ENCODE measurements around the gene ARL4D. TPM values are rescaled to one million over a fixed set of nuclear protein-coding genes. Genes with fewer than 3 reads are reported as not detected.

ARL4D gene
- total RNA-seq, 1 experiment from 2014 or later = 11.5 TPM

- H4K20me1 ChIP-seq (ENCODE audit: insufficient read depth) = no peaks in the 10 kb centered on the region
- ChIA-PET RAD21 (ENCODE audit: low non-redundant PET in 1 of 2, low total read pairs in 2 of 2, uncharacterized antibody in 2 of 2, unreplicated experiment in 2 of 2) (interaction anchor here (1.1 to 2.3 kb wide), 2 partner anchors 18 kb away, joined by 3 to 5 read pairs; no protein-coding TSS in a partner anchor), POLR2A (interaction anchor here (0.7 to 4.4 kb wide), 6 partner anchors 13 to 114 kb away, joined by 3 to 152 read pairs (median 52); partner anchors contain the start of gene DHX8), CTCF (interaction anchor here (0.7 kb wide), 1 partner anchor 24 kb away, joined by 5 read pairs; no protein-coding TSS in a partner anchor)
- no peaks in the 10 kb centered on the region for H3K36me3 ChIP-seq (ENCODE audit: control insufficient read depth in 1 of 2, insufficient read depth in 2 of 2, low read length in 2 of 2)
- H3K9me3 ChIP-seq (ENCODE audit: control insufficient read depth in 1 of 2, insufficient read depth in 1 of 2, low read depth in 1 of 2, low read length in 2 of 2) = no peaks in the 10 kb centered on the region
- H3K79me2 ChIP-seq (ENCODE audit: insufficient read depth, low read length) = no peaks in the 10 kb centered on the region
- peak overlapping the region in 1 of 2 experiments; percentile 58; a peak in 2 of 4 replicates for H3K4me3 ChIP-seq (replicated peaks in 1 of 2; ENCODE audit: low read depth in 1 of 2, low read length in 2 of 2)
- H3K27ac ChIP-seq (ENCODE audit: low read depth, low read length) = peak overlapping the region; percentile 95
- ATAC-seq (no peak), DNase-seq (ENCODE audit: low read depth, low spot score) (no peak)
- BruUV-seq (replicated peaks) = no TSS peak
- H3K4me1 ChIP-seq (ENCODE audit: control insufficient read depth in 1 of 2, insufficient read depth in 2 of 2, low read length in 2 of 2) = peaks cover 20 to 37% of the 10 kb centered on the region in 2 experiments
- no peak for TF ChIP-seq EGR1 (IDR thresholded peaks at IDR 0.05; ENCODE audit: low read depth)
- TF ChIP-seq MAX (IDR thresholded peaks at IDR 0.05) = no peak
- TF ChIP-seq CTCF (IDR thresholded peaks at IDR 0.05 in 2 of 3, conservative IDR thresholded peaks at IDR 0.05 in 1 of 3; ENCODE audit: borderline replicate concordance in 1 of 3, insufficient read depth in 1 of 3, low read depth in 2 of 3, low read length in 2 of 3) = no peak
- no peak for TF ChIP-seq EZH2phosphoT487 (IDR thresholded peaks at IDR 0.05; ENCODE audit: borderline replicate concordance)
- TF ChIP-seq POLR2A (IDR thresholded peaks at IDR 0.05; ENCODE audit: borderline replicate concordance, extremely low read depth, insufficient read depth, insufficient read length) = no peak
- no peak for TF ChIP-seq ZNF274 (IDR thresholded peaks at IDR 0.05; ENCODE audit: low read depth, low read length)
- TF ChIP-seq SP1 (IDR thresholded peaks at IDR 0.05; ENCODE audit: low read depth) = no peak
- no peak for TF ChIP-seq RAD21 (IDR thresholded peaks at IDR 0.05; ENCODE audit: low read depth)
- TF ChIP-seq JUND (IDR thresholded peaks at IDR 0.05) = no peak
- TF ChIP-seq ELF1 (IDR thresholded peaks at IDR 0.05; ENCODE audit: borderline replicate concordance, low read depth) = no peak
- TF ChIP-seq ZBTB33 (IDR thresholded peaks at IDR 0.05; ENCODE audit: extremely low read depth, insufficient replicate concordance, low read length) = no peak
- no peak for TF ChIP-seq SIN3A (IDR thresholded peaks at IDR 0.05; ENCODE audit: low read depth)
- TF ChIP-seq SRF (IDR thresholded peaks at IDR 0.05; ENCODE audit: low read depth) = no peak
- no peak for TF ChIP-seq POLR2AphosphoS5 (IDR thresholded peaks at IDR 0.05; ENCODE audit: low read depth, low read length)
- TF ChIP-seq TCF7L2 (IDR thresholded peaks at IDR 0.05; ENCODE audit: borderline replicate concordance, extremely low read depth, insufficient read depth, insufficient read length) = no peak
- TF ChIP-seq CEBPB (IDR thresholded peaks at IDR 0.05; ENCODE audit: low read depth) = no peak
- TF ChIP-seq EZH2 (IDR thresholded peaks at IDR 0.05) = no peak
- no peak for TF ChIP-seq YY1 (IDR thresholded peaks at IDR 0.05; ENCODE audit: extremely low read depth, insufficient replicate concordance, low read depth, low read length)
- TF ChIP-seq REST (IDR thresholded peaks at IDR 0.05; ENCODE audit: low read depth) = no peak
- no peaks in the 10 kb centered on the region for H3K27me3 ChIP-seq (ENCODE audit: insufficient read depth, low read length)
- no peak overlapping the region for H2AFZ ChIP-seq (ENCODE audit: low read depth, low read length, poor library complexity, severe bottlenecking)
- peak overlapping the region; percentile 81 for H3K9ac ChIP-seq (ENCODE audit: low read length)
- H3K9me2 ChIP-seq (ENCODE audit: insufficient read depth) = no peaks in the 10 kb centered on the region
- H3K4me2 ChIP-seq (ENCODE audit: low read length) = peak overlapping the region; percentile 79
- intact Hi-C loops (cut with micrococcal nuclease) = no loop called here
These were observed 28.8 kb upstream of the ARL4D start for GRCh38 chr17:43369986-43370385.

Measured in HCT116 (cell line).